ENCODE measurements around the gene BLOC1S6.
A peak's percentile ranks its signal among the peaks of the same experiment; 100 is the strongest.

The BLOC1S6 gene

GRCh38 chr15:45573961-45574629 is 13.1 kb upstream of the BLOC1S6 start:
- H2AFZ ChIP-seq (ENCODE audit: low read depth), result no peak overlapping the region
- no peak overlapping the region for H3K4me3 ChIP-seq (IDR thresholded peaks at IDR 0.05; ENCODE audit: insufficient read depth, low read depth, low read length)
- no peak overlapping the region for H3K27ac ChIP-seq
- H3K4me1 ChIP-seq (ENCODE audit: low read depth, poor library complexity, severe bottlenecking), result no peaks in the 10 kb centered on the region
- no peaks in the 10 kb centered on the region for H3K27me3 ChIP-seq (ENCODE audit: insufficient read depth, low read depth)
- H4K20me1 ChIP-seq (ENCODE audit: insufficient read depth), result no peaks in the 10 kb centered on the region
- H3K79me2 ChIP-seq (ENCODE audit: insufficient read depth, low read depth), result no peaks in the 10 kb centered on the region
- H3K9ac ChIP-seq, result no peak overlapping the region
- H3K36me3 ChIP-seq (ENCODE audit: insufficient read depth), result no peaks in the 10 kb centered on the region
- TF ChIP-seq CTCF (conservative IDR thresholded peaks at IDR 0.05; ENCODE audit: low read depth, low read length), result peak; percentile 43
- H3K4me2 ChIP-seq, result no peak overlapping the region

GRCh38 chr15:45581919-45582318 is 5.3 kb upstream of the BLOC1S6 start:
- Histone ChIP-seq H4K20me1 (ENCODE audit: insufficient read depth) (no peaks in the 10 kb centered on the region), H3K79me2 (ENCODE audit: insufficient read depth, low read depth) (no peaks in the 10 kb centered on the region), H3K9ac (no peak overlapping the region), H3K4me3 (IDR thresholded peaks at IDR 0.05; ENCODE audit: insufficient read depth, low read depth, low read length) (no peak overlapping the region), H2AFZ (ENCODE audit: low read depth) (no peak overlapping the region), H3K36me3 (ENCODE audit: insufficient read depth) (no peaks in the 10 kb centered on the region), H3K4me1 (ENCODE audit: low read depth, poor library complexity, severe bottlenecking) (peaks cover 12% of the 10 kb centered on the region), H3K27me3 (ENCODE audit: insufficient read depth, low read depth) (no peaks in the 10 kb centered on the region), H3K27ac (no peak overlapping the region), H3K4me2 (no peak overlapping the region)
- no peak for TF ChIP-seq CTCF (conservative IDR thresholded peaks at IDR 0.05; ENCODE audit: low read depth, low read length)

- Histone ChIP-seq H3K27me3 (ENCODE audit: insufficient read depth, low read depth) (no peaks in the 10 kb centered on the region), H3K4me1 (ENCODE audit: low read depth, poor library complexity, severe bottlenecking) (peaks cover 18% of the 10 kb centered on the region), H2AFZ (ENCODE audit: low read depth) (no peak overlapping the region), H3K9ac (no peak overlapping the region), H3K36me3 (ENCODE audit: insufficient read depth) (no peaks in the 10 kb centered on the region), H3K79me2 (ENCODE audit: insufficient read depth, low read depth) (peaks cover 18% of the 10 kb centered on the region), H4K20me1 (ENCODE audit: insufficient read depth) (no peaks in the 10 kb centered on the region), H3K27ac (no peak overlapping the region), H3K4me3 (IDR thresholded peaks at IDR 0.05; ENCODE audit: insufficient read depth, low read depth, low read length) (no peak overlapping the region), H3K4me2 (no peak overlapping the region)
- TF ChIP-seq CTCF (conservative IDR thresholded peaks at IDR 0.05; ENCODE audit: low read depth, low read length), result no peak
Measured at GRCh38 chr15:45583731-45584639, 3.2 kb upstream of the BLOC1S6 start.

- H3K9ac ChIP-seq, result no peak overlapping the region
- peaks cover 28% of the 10 kb centered on the region for H3K4me1 ChIP-seq (ENCODE audit: low read depth, poor library complexity, severe bottlenecking)
- peaks cover 29% of the 10 kb centered on the region for H3K79me2 ChIP-seq (ENCODE audit: insufficient read depth, low read depth)
- no peak for TF ChIP-seq CTCF (conservative IDR thresholded peaks at IDR 0.05; ENCODE audit: low read depth, low read length)
- no peaks in the 10 kb centered on the region for H4K20me1 ChIP-seq (ENCODE audit: insufficient read depth)
- H3K27me3 ChIP-seq (ENCODE audit: insufficient read depth, low read depth), result no peaks in the 10 kb centered on the region
- H2AFZ ChIP-seq (ENCODE audit: low read depth), result no peak overlapping the region
- H3K36me3 ChIP-seq (ENCODE audit: insufficient read depth), result no peaks in the 10 kb centered on the region
- H3K27ac ChIP-seq, result no peak overlapping the region
- H3K4me2 ChIP-seq, result peak overlapping the region; percentile 93; the same call in 1 of the 2 replicates
- H3K4me3 ChIP-seq (IDR thresholded peaks at IDR 0.05; ENCODE audit: insufficient read depth, low read depth, low read length), result no peak overlapping the region
Measured at GRCh38 chr15:45585069-45585791, 1.9 kb upstream of the BLOC1S6 start.

Data from KMS-11 (cell line).